HEK293 (cell line): ENCODE results near the gene PRUNE1.
A peak's percentile ranks its signal among the peaks of the same experiment; 100 is the strongest.

ENCODE experiments used
- CTCF ChIA-PET: fragments of 350-600 bp; formaldehyde crosslinking; extraction: SDS; loops from one replicate; lab custom pipeline; 2021; ENCODE audit warnings: antibody characterized with exemption; lab: Yijun Ruan, JAX
- POLR2A ChIA-PET: fragments of 300-600 bp; formaldehyde crosslinking; extraction: SDS; loops from one replicate; lab custom pipeline; 2020; ENCODE audit warnings: antibody characterized with exemption, inconsistent platforms; lab: Yijun Ruan, JAX
- H3K27ac ChIP-seq: fragments of 200-500 bp; sonication (Bioruptor generic); 2 replicates; pipeline ENCODE4 v1.5.1; 2014; ENCODE audit warnings: low read depth, low read length, control low read depth, inconsistent platforms; ENCODE audit errors: extremely low read depth
- H3K36me3 ChIP-seq, 2 experiments: fragments of 200-500 bp in 1 of 2; sonication (Bioruptor generic) in 1 of 2; 1 replicate in 1 of 2; 2 replicates in 1 of 2; pipeline ENCODE4 v1.5.1; 2014 to 2017; ENCODE audit warnings: inconsistent platforms in 2 of 2, low read length in 2 of 2; ENCODE audit not compliant: control insufficient read depth in 2 of 2, insufficient read depth in 1 of 2
- H3K4me1 ChIP-seq: fragments of 200-500 bp; sonication (Bioruptor generic); 2 replicates; pipeline ENCODE4 v1.5.1; 2014; ENCODE audit warnings: mild to moderate bottlenecking, low read length, inconsistent platforms; ENCODE audit not compliant: control insufficient read depth, insufficient read depth
- H3K4me3 ChIP-seq: 2 replicates; pipeline ENCODE4 v1.5.1; 2011; ENCODE audit warnings: low read depth, mild to moderate bottlenecking, control low read depth, low read length, moderate library complexity
- H3K9me3 ChIP-seq: fragments of 200-500 bp; sonication (Bioruptor generic); 2 replicates; pipeline ENCODE4 v1.5.1; 2014; ENCODE audit warnings: low read depth, low read length, inconsistent platforms; ENCODE audit not compliant: control insufficient read depth, insufficient read depth
- FEZF1 ChIP-seq: fragments of 450-650 bp; formaldehyde crosslinking; IDR thresholded peaks from 2 replicates; pipeline ENCODE4 v1.5.1; 2016; ENCODE audit warnings: missing biosample characterization, missing genetic modification characterization
- PRDM6 ChIP-seq: fragments of 450-650 bp; formaldehyde crosslinking; IDR thresholded peaks from 2 replicates; pipeline ENCODE4 v1.5.1; 2017; ENCODE audit warnings: missing biosample characterization, missing genetic modification characterization
- REPIN1 ChIP-seq: fragments of 450-650 bp; formaldehyde crosslinking; IDR thresholded peaks from 2 replicates; pipeline ENCODE4 v1.5.1; 2017; ENCODE audit warnings: missing biosample characterization, missing genetic modification characterization, low read depth
- SETDB1 ChIP-seq: IDR thresholded peaks from one replicate; pipeline ENCODE4 v1.6.1; 2017; ENCODE audit warnings: mild to moderate bottlenecking, low read length, moderate library complexity, mixed read lengths; ENCODE audit not compliant: insufficient read length
- TRIM28 ChIP-seq: IDR thresholded peaks from 2 replicates; pipeline ENCODE4 v1.6.1; 2011; ENCODE audit warnings: low read length, control low read depth, borderline replicate concordance
- ZNF18 ChIP-seq: fragments of 450-650 bp; formaldehyde crosslinking; IDR thresholded peaks from 2 replicates; pipeline ENCODE4 v1.5.1; 2016; ENCODE audit warnings: missing biosample characterization, missing genetic modification characterization
- ZNF335 ChIP-seq: fragments of 450-650 bp; formaldehyde crosslinking; conservative IDR thresholded peaks from 2 replicates; pipeline ENCODE4 v1.5.1; 2016; ENCODE audit warnings: missing biosample characterization, missing genetic modification characterization
- ZNF596 ChIP-seq: fragments of 450-650 bp; IDR thresholded peaks from 2 replicates; pipeline ENCODE4 v1.5.0; 2018; ENCODE audit warnings: missing biosample characterization, mild to moderate bottlenecking, missing genetic modification characterization, moderate library complexity
- ZNF664 ChIP-seq: fragments of 450-650 bp; formaldehyde crosslinking; IDR thresholded peaks from 2 replicates; pipeline ENCODE4 v1.5.1; 2016; ENCODE audit warnings: missing biosample characterization, missing genetic modification characterization
- ZNF776 ChIP-seq: fragments of 450-650 bp; formaldehyde crosslinking; IDR thresholded peaks from 2 replicates; pipeline ENCODE4 v1.5.0; 2017; ENCODE audit warnings: missing biosample characterization, missing genetic modification characterization, borderline replicate concordance
- ZNF785 ChIP-seq: fragments of 450-650 bp; formaldehyde crosslinking; IDR thresholded peaks from 2 replicates; pipeline ENCODE4 v1.5.1; 2016; ENCODE audit warnings: missing biosample characterization, missing genetic modification characterization
- TF ChIP-seq, protein P1 (sequence below): fragments of 450-650 bp; formaldehyde crosslinking; IDR thresholded peaks from 2 replicates; pipeline ENCODE4 v1.5.1; 2016; ENCODE audit warnings: missing biosample characterization, missing genetic modification characterization
- TF ChIP-seq, protein P2 (sequence below): fragments of 450-650 bp; formaldehyde crosslinking; IDR thresholded peaks from 2 replicates; pipeline ENCODE4 v1.5.1; 2016; ENCODE audit warnings: missing biosample characterization, missing genetic modification characterization

The PRUNE1 gene

GRCh38 chr1:151011154-151011850 lies 3.1 kb downstream of the PRUNE1 start:
- Histone ChIP-seq H3K4me3 (no peak overlapping the region), H3K36me3 (peaks cover 0 to 8% of the 10 kb centered on the region in 2 experiments; a peak in 1 of 3 replicates), H3K9me3 (no peaks in the 10 kb centered on the region), H3K27ac (no peak overlapping the region), H3K4me1 (0 out of 2 replicates have a peak, but pooled peaks cover 3% of the 10 kb centered on the region)
- TF ChIP-seq ZNF335 (tag by site-specific recombination) (0 out of 2 replicates have a peak, but pooled peaks have one; percentile 14), PRDM6 (no peak)
- ChIA-PET POLR2A (no interaction called here), CTCF (interaction anchor here (0.5 to 1.6 kb wide), 5 partner anchors 10 to 793 kb away, joined by 3 to 6 read pairs (median 3); no protein-coding TSS in a partner anchor)

DNA sequence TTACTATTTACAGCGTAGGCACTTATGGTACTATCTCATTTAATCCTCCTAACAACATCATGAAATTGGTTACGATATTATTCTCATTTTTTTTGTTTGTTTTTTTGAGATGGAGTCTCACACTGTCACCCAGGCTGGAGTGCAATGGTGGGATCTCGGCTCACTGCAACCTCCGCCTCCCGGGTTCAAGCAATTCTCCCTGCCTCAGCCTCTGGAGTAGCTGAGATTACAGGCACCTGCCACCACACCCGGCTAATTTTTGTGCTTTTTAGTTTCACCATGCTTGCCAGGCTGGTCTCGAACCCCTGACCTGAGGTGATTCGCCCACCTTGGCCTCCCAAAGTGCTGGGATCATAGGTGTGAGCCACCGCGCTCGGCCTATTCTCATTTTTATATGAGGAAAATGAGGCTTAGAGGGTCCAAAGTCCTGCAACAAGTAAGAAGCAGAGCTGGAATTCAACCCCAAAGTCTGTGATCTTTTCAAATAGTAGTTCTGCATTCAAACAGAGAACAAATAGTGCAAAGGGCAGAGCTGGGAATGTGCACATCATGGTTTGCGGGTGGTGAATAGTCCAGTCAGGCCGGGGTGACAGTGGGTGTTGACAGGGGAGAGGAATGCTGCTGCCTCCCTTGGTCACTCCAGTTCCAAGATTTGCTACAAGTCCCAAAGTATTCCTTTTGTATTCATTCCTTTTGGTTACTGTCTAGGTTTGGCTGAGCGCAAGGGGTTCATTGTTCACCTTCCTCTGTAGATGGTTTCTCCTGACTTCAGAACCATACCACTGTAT lies 4.6 kb downstream of the PRUNE1 start:
- ChIA-PET POLR2A (interaction anchor here (0.7 kb wide), 1 partner anchor 29 kb away, joined by 3 read pairs; no protein-coding TSS in a partner anchor), CTCF (interaction anchor here (0.6 kb wide), 1 partner anchor 42 kb away, joined by 4 read pairs; no protein-coding TSS in a partner anchor)
- Histone ChIP-seq H3K36me3 (peaks cover 0 to 10% of the 10 kb centered on the region in 2 experiments; a peak in 1 of 3 replicates), H3K4me3 (no peak overlapping the region), H3K4me1 (0 out of 2 replicates have a peak, but pooled peaks cover under 1% of the 10 kb centered on the region), H3K27ac (no peak overlapping the region), H3K9me3 (no peaks in the 10 kb centered on the region)
- peak; percentile 87; the same call in 1 of the 2 replicates for TF ChIP-seq REPIN1
- TF ChIP-seq ZNF664 (tag by site-specific recombination), result peak; percentile 97
- TF ChIP-seq ZNF785 (tag by site-specific recombination), result no peak
- TF ChIP-seq, protein P1, sequence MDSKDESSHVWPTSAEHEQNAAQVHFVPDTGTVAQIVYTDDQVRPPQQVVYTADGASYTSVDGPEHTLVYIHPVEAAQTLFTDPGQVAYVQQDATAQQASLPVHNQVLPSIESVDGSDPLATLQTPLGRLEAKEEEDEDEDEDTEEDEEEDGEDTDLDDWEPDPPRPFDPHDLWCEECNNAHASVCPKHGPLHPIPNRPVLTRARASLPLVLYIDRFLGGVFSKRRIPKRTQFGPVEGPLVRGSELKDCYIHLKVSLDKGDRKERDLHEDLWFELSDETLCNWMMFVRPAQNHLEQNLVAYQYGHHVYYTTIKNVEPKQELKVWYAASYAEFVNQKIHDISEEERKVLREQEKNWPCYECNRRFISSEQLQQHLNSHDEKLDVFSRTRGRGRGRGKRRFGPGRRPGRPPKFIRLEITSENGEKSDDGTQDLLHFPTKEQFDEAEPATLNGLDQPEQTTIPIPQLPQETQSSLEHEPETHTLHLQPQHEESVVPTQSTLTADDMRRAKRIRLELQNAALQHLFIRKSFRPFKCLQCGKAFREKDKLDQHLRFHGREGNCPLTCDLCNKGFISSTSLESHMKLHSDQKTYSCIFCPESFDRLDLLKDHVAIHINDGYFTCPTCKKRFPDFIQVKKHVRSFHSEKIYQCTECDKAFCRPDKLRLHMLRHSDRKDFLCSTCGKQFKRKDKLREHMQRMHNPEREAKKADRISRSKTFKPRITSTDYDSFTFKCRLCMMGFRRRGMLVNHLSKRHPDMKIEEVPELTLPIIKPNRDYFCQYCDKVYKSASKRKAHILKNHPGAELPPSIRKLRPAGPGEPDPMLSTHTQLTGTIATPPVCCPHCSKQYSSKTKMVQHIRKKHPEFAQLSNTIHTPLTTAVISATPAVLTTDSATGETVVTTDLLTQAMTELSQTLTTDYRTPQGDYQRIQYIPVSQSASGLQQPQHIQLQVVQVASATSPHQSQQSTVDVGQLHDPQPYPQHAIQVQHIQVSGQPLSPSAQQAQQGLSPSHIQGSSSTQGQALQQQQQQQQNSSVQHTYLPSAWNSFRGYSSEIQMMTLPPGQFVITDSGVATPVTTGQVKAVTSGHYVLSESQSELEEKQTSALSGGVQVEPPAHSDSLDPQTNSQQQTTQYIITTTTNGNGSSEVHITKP (tag by site-specific recombination), result peak; percentile 93

DNA sequence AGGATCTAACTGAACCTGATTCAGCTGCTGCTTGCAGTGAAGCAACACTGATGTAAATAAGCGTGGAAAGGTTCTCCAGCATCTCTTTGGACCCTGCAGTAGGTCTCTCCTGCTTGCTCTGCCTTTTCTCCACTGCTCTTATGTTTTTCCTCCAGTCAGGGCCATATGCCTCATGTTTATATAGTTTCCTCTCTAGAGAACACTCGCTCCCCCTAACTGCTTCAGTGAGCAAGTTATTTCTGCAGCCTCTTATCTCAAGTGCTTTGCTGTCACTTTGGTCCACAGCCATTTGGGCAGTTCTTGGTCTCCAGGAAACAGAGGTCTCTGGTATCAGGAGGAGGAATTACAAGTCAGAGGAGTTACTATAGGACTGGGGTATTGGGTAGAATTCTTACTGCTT lies 5.3 kb downstream of the PRUNE1 start:
- no peak overlapping the region for H3K27ac ChIP-seq
- POLR2A ChIA-PET, result no interaction called here
- H3K36me3 ChIP-seq, result peaks cover 2 to 16% of the 10 kb centered on the region in 2 experiments; a peak in 2 of 3 replicates
- CTCF ChIA-PET, result interaction anchor here (0.6 kb wide), 1 partner anchor 42 kb away, joined by 4 read pairs; no protein-coding TSS in a partner anchor
- no peaks in the 10 kb centered on the region for H3K9me3 ChIP-seq
- no peaks in the 10 kb centered on the region for H3K4me1 ChIP-seq
- no peak overlapping the region for H3K4me3 ChIP-seq
- peak; percentile 99 for TF ChIP-seq FEZF1 (tag by site-specific recombination)
- TF ChIP-seq ZNF18, result no peak
- TF ChIP-seq ZNF776, result no peak
- TF ChIP-seq, protein P2, sequence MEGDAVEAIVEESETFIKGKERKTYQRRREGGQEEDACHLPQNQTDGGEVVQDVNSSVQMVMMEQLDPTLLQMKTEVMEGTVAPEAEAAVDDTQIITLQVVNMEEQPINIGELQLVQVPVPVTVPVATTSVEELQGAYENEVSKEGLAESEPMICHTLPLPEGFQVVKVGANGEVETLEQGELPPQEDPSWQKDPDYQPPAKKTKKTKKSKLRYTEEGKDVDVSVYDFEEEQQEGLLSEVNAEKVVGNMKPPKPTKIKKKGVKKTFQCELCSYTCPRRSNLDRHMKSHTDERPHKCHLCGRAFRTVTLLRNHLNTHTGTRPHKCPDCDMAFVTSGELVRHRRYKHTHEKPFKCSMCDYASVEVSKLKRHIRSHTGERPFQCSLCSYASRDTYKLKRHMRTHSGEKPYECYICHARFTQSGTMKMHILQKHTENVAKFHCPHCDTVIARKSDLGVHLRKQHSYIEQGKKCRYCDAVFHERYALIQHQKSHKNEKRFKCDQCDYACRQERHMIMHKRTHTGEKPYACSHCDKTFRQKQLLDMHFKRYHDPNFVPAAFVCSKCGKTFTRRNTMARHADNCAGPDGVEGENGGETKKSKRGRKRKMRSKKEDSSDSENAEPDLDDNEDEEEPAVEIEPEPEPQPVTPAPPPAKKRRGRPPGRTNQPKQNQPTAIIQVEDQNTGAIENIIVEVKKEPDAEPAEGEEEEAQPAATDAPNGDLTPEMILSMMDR (tag by site-specific recombination), result peak; percentile 24; the same call in 1 of the 2 replicates
- 0 out of 2 replicates have a peak, but pooled peaks have one; percentile 26 for TF ChIP-seq ZNF596
- TF ChIP-seq, protein P1 (tag by site-specific recombination), result peak; percentile 57
- no peak for TF ChIP-seq SETDB1
- TF ChIP-seq TRIM28, result peak; percentile 74; the same call in 1 of the 2 replicates
